Panc1 (cell line): ENCODE measurements around the gene PRDM12. TPM values are rescaled to one million over a fixed set of nuclear protein-coding genes. Genes with fewer than 3 reads are reported as not detected.

Source experiments
- ATAC-seq: fragments of 200-7000 bp; cut with Tn5 transposase; 2 replicates; pipeline ENCODE4 v1.9.1; 2020; ENCODE audit warnings: mild to moderate bottlenecking, moderate library complexity
- BruUV-seq: library from RNA; stranded (reverse); fragments of 400-500 nt; replicated peaks from 2 replicates; lab custom pipeline; 2021; lab: Mats Ljungman, UMichigan
- CTCF ChIA-PET: fragments of 300-600 bp; sonication (Branson Sonifier 250); formaldehyde crosslinking; loops from one replicate; lab custom pipeline; 2022; ENCODE audit warnings: antibody characterized with exemption; lab: Charles Lee
- POLR2A ChIA-PET: fragments of 300-600 bp; sonication (Branson Sonifier 250); formaldehyde crosslinking; loops from one replicate; lab custom pipeline; 2022; ENCODE audit warnings: antibody characterized with exemption; lab: Charles Lee
- DNase-seq: peaks from one replicate; pipeline ENCODE4 v3.0.0-alpha.2; 2010; ENCODE audit warnings: low read depth, low spot score
- H3K27ac ChIP-seq: 2 replicates; pipeline ENCODE4 v1.5.1; 2011; ENCODE audit warnings: mild to moderate bottlenecking, low read length, inconsistent platforms
- H3K27me3 ChIP-seq: fragments of 200-500 bp; sonication (Bioruptor generic); 2 replicates; pipeline ENCODE4 v1.6.0; 2014; ENCODE audit warnings: low read length, inconsistent platforms; ENCODE audit not compliant: control insufficient read depth, insufficient read depth
- H3K36me3 ChIP-seq: fragments of 200-500 bp; sonication (Bioruptor generic); 2 replicates; pipeline ENCODE4 v1.5.1; 2014; ENCODE audit warnings: inconsistent platforms, mild to moderate bottlenecking, low read length, moderate library complexity; ENCODE audit not compliant: control insufficient read depth, insufficient read depth
- H3K4me1 ChIP-seq: 2 replicates; pipeline ENCODE4 v1.5.1; 2011; ENCODE audit warnings: inconsistent platforms, mild to moderate bottlenecking, low read length, moderate library complexity; ENCODE audit not compliant: control insufficient read depth, insufficient read depth
- H3K4me3 ChIP-seq, 2 experiments: 2 replicates each; pipeline ENCODE4 v1.5.1; 2011 to 2012; ENCODE audit warnings: low read depth in 2 of 2, low read length in 2 of 2, mild to moderate bottlenecking in 2 of 2, inconsistent platforms in 1 of 2, moderate library complexity in 1 of 2
- H3K9me3 ChIP-seq: fragments of 200-500 bp; sonication (Bioruptor generic); 2 replicates; pipeline ENCODE4 v1.5.1; 2014; ENCODE audit warnings: low read depth, mild to moderate bottlenecking, inconsistent platforms, low read length, moderate library complexity; ENCODE audit not compliant: control insufficient read depth, insufficient read depth
- POLR2AphosphoS5 ChIP-seq: IDR thresholded peaks from 2 replicates; pipeline ENCODE4 v1.6.1; 2012; ENCODE audit warnings: mild to moderate bottlenecking, low read depth, low read length, moderate library complexity
- SIN3A ChIP-seq: IDR thresholded peaks from 2 replicates; pipeline ENCODE4 v1.6.1; 2012; ENCODE audit warnings: low read depth, mild to moderate bottlenecking, low read length, moderate library complexity, borderline replicate concordance; ENCODE audit not compliant: insufficient read depth
- TCF7L2 ChIP-seq: IDR thresholded peaks from 2 replicates; pipeline ENCODE4 v1.6.1; 2011; ENCODE audit warnings: mild to moderate bottlenecking, low read depth, low read length, inconsistent platforms
- in situ Hi-C: cut with HindIII; loops from 2 replicates; pipeline ENCODE4 v1.10.0; 2016; ENCODE audit warnings: low sequenced_read_pairs, low pct_unique_long_range_greater_than_20kb
- intact Hi-C: fragments of 100-400 bp; cut with micrococcal nuclease; formaldehyde crosslinking; loops from one replicate; pipeline ENCODE4 v1.10.0; 2022; ENCODE audit not compliant: unreplicated experiment
- total RNA-seq: library from RNA; stranded (reverse); gene quantifications from one replicate; pipeline ENCODE4 v1.2.1, GENCODE V29; 2021; ENCODE audit not compliant: unreplicated experiment
- TF ChIP-seq, protein P1 (sequence below): fragments of 450-650 bp; IDR thresholded peaks from 2 replicates; pipeline ENCODE4 v1.5.1; 2017; ENCODE audit warnings: mild to moderate bottlenecking
- TF ChIP-seq, protein P2 (sequence below), 2 experiments: IDR thresholded peaks; 2 replicates each; pipeline ENCODE4 v1.6.1; 2011 to 2012; ENCODE audit warnings: low read depth in 2 of 2, control low read depth in 1 of 2, low read length in 1 of 2, mild to moderate bottlenecking in 1 of 2, moderate library complexity in 1 of 2; ENCODE audit not compliant: insufficient read depth in 1 of 2

PRDM12 gene
- total RNA-seq, 1 experiment from 2014 or later = 0.08 TPM

DNA sequence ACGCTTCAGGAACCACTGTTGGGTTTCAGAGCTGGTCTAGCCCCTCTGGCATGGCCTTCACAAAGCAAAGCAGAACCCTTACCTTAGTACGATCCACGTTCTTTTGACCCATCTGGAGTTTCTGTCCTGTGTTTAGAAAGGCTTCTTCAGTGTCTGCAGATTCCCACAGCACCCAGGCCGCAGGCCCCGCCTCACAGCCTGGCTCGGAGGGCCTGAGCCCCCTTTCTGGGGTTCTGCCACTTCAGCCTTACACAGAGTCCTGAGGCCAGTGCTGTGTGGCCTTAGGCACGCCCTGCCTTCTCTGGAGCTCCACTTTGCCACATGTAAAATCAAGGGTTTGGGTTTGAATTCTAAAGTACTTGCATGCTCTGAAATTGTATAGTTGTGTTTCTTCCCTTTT lies 31.6 kb upstream of the PRDM12 start:
- Histone ChIP-seq H3K27ac (no peak overlapping the region), H3K4me1 (no peaks in the 10 kb centered on the region), H3K27me3 (no peaks in the 10 kb centered on the region), H3K4me3 (no peak overlapping the region), H3K36me3 (peaks cover 2% of the 10 kb centered on the region; the same call in 1 of the 2 replicates), H3K9me3 (no peaks in the 10 kb centered on the region)
- no peak for ATAC-seq
- intact Hi-C loops = no loop called here
- TF ChIP-seq, protein P1, sequence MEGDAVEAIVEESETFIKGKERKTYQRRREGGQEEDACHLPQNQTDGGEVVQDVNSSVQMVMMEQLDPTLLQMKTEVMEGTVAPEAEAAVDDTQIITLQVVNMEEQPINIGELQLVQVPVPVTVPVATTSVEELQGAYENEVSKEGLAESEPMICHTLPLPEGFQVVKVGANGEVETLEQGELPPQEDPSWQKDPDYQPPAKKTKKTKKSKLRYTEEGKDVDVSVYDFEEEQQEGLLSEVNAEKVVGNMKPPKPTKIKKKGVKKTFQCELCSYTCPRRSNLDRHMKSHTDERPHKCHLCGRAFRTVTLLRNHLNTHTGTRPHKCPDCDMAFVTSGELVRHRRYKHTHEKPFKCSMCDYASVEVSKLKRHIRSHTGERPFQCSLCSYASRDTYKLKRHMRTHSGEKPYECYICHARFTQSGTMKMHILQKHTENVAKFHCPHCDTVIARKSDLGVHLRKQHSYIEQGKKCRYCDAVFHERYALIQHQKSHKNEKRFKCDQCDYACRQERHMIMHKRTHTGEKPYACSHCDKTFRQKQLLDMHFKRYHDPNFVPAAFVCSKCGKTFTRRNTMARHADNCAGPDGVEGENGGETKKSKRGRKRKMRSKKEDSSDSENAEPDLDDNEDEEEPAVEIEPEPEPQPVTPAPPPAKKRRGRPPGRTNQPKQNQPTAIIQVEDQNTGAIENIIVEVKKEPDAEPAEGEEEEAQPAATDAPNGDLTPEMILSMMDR = no peak
- POLR2A ChIA-PET = no interaction called here
- no peak for DNase-seq
- in situ Hi-C loops = no loop called here
- CTCF ChIA-PET = interaction anchor here (0.6 kb wide), 1 partner anchor 16 kb away, joined by 3 read pairs; no protein-coding TSS in a partner anchor
- no TSS peak for BruUV-seq

DNA sequence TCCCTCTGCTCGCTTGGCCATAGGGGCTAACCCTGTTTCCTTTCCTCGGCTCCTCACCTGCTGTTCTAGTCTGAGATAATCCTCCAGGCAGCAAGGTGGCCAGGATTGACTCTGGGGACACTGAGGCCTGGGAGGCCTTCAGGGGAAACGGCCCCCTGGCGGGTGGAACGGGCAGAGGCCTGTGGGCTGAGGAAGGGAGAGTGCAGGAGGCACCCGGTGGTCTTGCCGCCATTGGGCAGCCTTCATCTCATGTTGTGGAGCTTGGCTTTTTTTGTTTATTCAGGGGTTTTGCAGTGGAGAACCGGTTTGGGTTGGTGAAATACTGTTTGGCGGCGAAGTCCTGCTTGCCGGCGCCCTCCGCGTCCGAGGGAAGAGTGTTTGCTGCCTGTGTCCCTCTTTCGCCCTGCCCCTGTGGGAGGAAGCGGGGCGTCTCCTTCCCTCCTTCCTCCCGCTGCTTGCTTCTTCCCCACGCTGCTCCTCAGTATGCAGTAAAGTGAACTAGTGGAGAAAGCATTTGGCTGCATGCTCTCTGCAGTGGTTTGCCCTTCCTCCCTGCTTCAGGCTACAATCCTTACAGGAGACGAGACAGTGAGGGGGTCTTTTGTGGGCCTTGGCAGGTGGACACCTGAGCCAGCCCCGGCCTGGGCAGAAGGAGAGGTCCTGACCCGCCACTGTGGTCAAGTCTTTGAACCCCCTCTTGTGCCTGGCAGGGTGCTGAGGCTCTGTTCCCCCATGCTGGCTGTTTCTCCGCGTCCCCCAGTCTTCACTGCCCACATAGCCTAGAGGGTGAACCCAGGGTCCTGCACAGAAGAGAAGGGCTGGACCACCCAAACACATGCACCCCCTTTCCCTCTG lies 30.8 kb upstream of the PRDM12 start:
- intact Hi-C loops = no loop called here
- Histone ChIP-seq H3K4me1 (no peaks in the 10 kb centered on the region), H3K9me3 (no peaks in the 10 kb centered on the region), H3K27ac (no peak overlapping the region), H3K36me3 (peaks cover 3% of the 10 kb centered on the region; the same call in 1 of the 2 replicates), H3K4me3 (no peak overlapping the region), H3K27me3 (no peaks in the 10 kb centered on the region)
- no TSS peak for BruUV-seq
- in situ Hi-C loops = no loop called here
- TF ChIP-seq POLR2AphosphoS5 (no peak), TCF7L2 (no peak), SIN3A (no peak)
- TF ChIP-seq, protein P1 = no peak
- TF ChIP-seq, protein P2, sequence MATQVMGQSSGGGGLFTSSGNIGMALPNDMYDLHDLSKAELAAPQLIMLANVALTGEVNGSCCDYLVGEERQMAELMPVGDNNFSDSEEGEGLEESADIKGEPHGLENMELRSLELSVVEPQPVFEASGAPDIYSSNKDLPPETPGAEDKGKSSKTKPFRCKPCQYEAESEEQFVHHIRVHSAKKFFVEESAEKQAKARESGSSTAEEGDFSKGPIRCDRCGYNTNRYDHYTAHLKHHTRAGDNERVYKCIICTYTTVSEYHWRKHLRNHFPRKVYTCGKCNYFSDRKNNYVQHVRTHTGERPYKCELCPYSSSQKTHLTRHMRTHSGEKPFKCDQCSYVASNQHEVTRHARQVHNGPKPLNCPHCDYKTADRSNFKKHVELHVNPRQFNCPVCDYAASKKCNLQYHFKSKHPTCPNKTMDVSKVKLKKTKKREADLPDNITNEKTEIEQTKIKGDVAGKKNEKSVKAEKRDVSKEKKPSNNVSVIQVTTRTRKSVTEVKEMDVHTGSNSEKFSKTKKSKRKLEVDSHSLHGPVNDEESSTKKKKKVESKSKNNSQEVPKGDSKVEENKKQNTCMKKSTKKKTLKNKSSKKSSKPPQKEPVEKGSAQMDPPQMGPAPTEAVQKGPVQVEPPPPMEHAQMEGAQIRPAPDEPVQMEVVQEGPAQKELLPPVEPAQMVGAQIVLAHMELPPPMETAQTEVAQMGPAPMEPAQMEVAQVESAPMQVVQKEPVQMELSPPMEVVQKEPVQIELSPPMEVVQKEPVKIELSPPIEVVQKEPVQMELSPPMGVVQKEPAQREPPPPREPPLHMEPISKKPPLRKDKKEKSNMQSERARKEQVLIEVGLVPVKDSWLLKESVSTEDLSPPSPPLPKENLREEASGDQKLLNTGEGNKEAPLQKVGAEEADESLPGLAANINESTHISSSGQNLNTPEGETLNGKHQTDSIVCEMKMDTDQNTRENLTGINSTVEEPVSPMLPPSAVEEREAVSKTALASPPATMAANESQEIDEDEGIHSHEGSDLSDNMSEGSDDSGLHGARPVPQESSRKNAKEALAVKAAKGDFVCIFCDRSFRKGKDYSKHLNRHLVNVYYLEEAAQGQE (IDR thresholded peaks at IDR 0.05; ENCODE audit: insufficient read depth in 1 of 2, low read depth in 2 of 2, low read length in 1 of 2) = no peak
- ChIA-PET CTCF (no interaction called here), POLR2A (no interaction called here)
- DNase-seq (no peak), ATAC-seq (no peak)
